ENCODE measurements around the gene VPS11.

GRCh38 chr11:119065369-119065768, 2.2 kb upstream of the VPS11 start:
- TF ChIP-seq NFRKB (IDR thresholded peaks at IDR 0.05), result no peak
- TF ChIP-seq ELF4 (IDR thresholded peaks at IDR 0.05), result no peak
- no peak for TF ChIP-seq FOXM1 (IDR thresholded peaks at IDR 0.05; ENCODE audit: borderline replicate concordance)
- TF ChIP-seq SP1 (IDR thresholded peaks at IDR 0.05), result no peak
- no peak for TF ChIP-seq FOXK2 (IDR thresholded peaks at IDR 0.05)

Data from HEK293T (cell line).